Measurements from ENCODE around the gene CCDC78.

CCDC78 gene

GRCh38 chr16:722835-723633 is 3.2 kb downstream of the CCDC78 start:
- DNase-seq = no peak

GRCh38 chr16:721765-722540 is 4.3 kb downstream of the CCDC78 start:
- no peak for DNase-seq

GRCh38 chr16:720990-721764 is 5.1 kb downstream of the CCDC78 start, which contains the start of gene ANTKMT:
TSS of gene ANTKMT (plus strand) at chr16:721146. CDS start at chr16:721275, 129 bp downstream.
- DNase-seq = peak; percentile 63 to 69

GRCh38 chr16:720447-720989 is 5.7 kb downstream of the CCDC78 start:
- peak; percentile 42 to 49 for DNase-seq

- no peak for DNase-seq
These were observed 6.3 kb downstream of the CCDC78 start for GRCh38 chr16:719815-720446.

- DNase-seq = no peak
These were observed 7.3 kb downstream of the CCDC78 start for GRCh38 chr16:718922-719321.

- DNase-seq = no peak
These were observed 7.9 kb downstream of the CCDC78 start for GRCh38 chr16:718389-718788.

GRCh38 chr16:717450-718245 is 8.6 kb downstream of the CCDC78 start:
- DNase-seq = no peak

- no peak for DNase-seq
These were observed 9.4 kb downstream of the CCDC78 start for GRCh38 chr16:716768-717325.

- DNase-seq = no peak
These were observed 10.1 kb downstream of the CCDC78 start for GRCh38 chr16:716200-716568.

- DNase-seq = no peak
These were observed 10.6 kb downstream of the CCDC78 start for GRCh38 chr16:715477-716199.

- peak; percentile 92 for DNase-seq
These were observed 11.4 kb downstream of the CCDC78 start, which contains the start of gene METRN for GRCh38 chr16:714558-715476. TSS of gene METRN (plus strand) at chr16:715118. CDS start at chr16:715290, 172 bp downstream.

GRCh38 chr16:714079-714478 is 12.2 kb downstream of the CCDC78 start:
- DNase-seq = no peak

GRCh38 chr16:712740-713250 is 13.4 kb downstream of the CCDC78 start:
- peak; percentile 61 to 63 for DNase-seq

GRCh38 chr16:711548-712320 is 14.5 kb downstream of the CCDC78 start:
- DNase-seq = peak; percentile 79 to 86

GRCh38 chr16:711084-711483 is 15.2 kb downstream of the CCDC78 start:
- DNase-seq = no peak

GRCh38 chr16:710500-711075 is 15.7 kb downstream of the CCDC78 start:
- DNase-seq = no peak

Measured in stimulated activated CD4-positive, alpha-beta T cell treated with anti-CD3 and anti-CD28 coated beads, Interleukin-2, amount 100 ng/mL, for 48 hours (primary cell).